GM13977 (cell line): ENCODE measurements around the gene EPHA1.

Experiments
- DNase-seq: peaks from one replicate; pipeline ENCODE4 v3.0.0; 2012; ENCODE audit warnings: low spot score
- in situ Hi-C: fragments of 300-500 bp; cut with MboI; formaldehyde crosslinking; loops from one replicate; pipeline ENCODE4 v1.12.0; 2022; ENCODE audit warnings: low sequenced_read_pairs, low pct_unique_long_range_greater_than_20kb, mixed read lengths, inconsistent platforms; ENCODE audit not compliant: unreplicated experiment
- TF ChIP-seq, protein P1 (sequence below): IDR thresholded peaks from 2 replicates; pipeline ENCODE4 v1.5.1; 2012; ENCODE audit warnings: mild to moderate bottlenecking, control low read depth; ENCODE audit not compliant: insufficient read depth; ENCODE audit errors: extremely low read depth, missing control alignments

EPHA1 gene

DNA sequence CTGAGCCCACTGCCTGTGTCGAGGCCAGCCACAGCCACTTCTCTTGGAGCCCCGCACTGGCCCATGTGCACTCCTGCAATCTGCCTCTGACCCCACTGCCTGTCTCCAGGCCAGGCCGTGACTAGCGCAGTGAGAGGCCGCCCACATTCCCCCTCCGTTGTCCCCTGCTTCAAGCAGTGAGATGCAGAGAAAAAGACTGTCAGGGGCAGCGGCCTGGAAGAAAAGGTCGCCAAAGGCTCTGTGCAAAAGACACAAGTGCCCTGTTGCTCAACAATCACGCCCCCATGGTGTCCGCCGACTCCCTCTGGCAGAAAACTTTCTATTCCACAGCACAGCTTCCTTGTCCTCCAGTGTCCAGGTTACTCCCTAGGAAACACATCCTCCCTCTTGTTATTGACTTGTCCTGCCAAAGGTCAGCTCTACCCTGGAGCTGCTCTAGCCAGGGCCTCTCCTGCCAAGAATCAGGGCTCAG, 56.1 kb downstream of the EPHA1 start:
- in situ Hi-C loops = no loop called here
- no peak for DNase-seq
- TF ChIP-seq, protein P1, sequence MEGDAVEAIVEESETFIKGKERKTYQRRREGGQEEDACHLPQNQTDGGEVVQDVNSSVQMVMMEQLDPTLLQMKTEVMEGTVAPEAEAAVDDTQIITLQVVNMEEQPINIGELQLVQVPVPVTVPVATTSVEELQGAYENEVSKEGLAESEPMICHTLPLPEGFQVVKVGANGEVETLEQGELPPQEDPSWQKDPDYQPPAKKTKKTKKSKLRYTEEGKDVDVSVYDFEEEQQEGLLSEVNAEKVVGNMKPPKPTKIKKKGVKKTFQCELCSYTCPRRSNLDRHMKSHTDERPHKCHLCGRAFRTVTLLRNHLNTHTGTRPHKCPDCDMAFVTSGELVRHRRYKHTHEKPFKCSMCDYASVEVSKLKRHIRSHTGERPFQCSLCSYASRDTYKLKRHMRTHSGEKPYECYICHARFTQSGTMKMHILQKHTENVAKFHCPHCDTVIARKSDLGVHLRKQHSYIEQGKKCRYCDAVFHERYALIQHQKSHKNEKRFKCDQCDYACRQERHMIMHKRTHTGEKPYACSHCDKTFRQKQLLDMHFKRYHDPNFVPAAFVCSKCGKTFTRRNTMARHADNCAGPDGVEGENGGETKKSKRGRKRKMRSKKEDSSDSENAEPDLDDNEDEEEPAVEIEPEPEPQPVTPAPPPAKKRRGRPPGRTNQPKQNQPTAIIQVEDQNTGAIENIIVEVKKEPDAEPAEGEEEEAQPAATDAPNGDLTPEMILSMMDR = no peak

- no peak for DNase-seq
- TF ChIP-seq, protein P1 = no peak
- in situ Hi-C loops = no loop called here
Observed at GRCh38 chr7:143351574-143351973, 57.1 kb downstream of the EPHA1 start.

GRCh38 chr7:143351060-143351459, 57.6 kb downstream of the EPHA1 start:
- TF ChIP-seq, protein P1 = no peak
- no peak for DNase-seq
- in situ Hi-C loops = no loop called here

- TF ChIP-seq, protein P1 = no peak
- in situ Hi-C loops = no loop called here
- no peak for DNase-seq
Observed at GRCh38 chr7:143347950-143348349, 60.7 kb downstream of the EPHA1 start.

DNA sequence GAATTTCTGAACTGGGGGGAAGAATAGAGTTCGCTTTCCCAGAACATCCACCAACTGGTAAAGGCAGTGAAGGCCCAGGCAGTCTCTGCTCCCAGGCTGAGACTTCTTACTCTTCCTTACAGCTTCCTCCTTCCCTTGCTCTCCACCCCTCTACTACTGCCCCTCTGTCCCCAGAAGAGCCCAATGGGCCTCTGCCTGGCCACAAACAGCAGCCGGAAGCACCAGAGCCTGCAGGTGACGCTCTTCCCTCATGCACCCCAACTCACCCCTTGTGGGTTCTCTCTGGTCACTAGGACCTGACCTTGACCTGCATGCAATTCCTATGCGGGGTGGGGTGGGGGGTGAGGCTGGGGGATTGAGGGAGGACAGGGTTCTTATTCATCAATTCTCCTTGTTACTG, 62.6 kb downstream of the EPHA1 start:
- in situ Hi-C loops = no loop called here
- no peak for DNase-seq
- TF ChIP-seq, protein P1 = no peak

- in situ Hi-C loops = no loop called here
Observed at GRCh38 chr7:143345428-143345900, 63.2 kb downstream of the EPHA1 start.

GRCh38 chr7:143343596-143343995, 65.1 kb downstream of the EPHA1 start:
- in situ Hi-C loops = no loop called here
- no peak for DNase-seq
- TF ChIP-seq, protein P1 = no peak

More at GRCh38 chr7:143345428-143345900, 63.2 kb downstream of the EPHA1 start:
- DNase-seq = no peak
- TF ChIP-seq, protein P1 = peak; percentile 62
